ENCODE results near the gene TFPI. TPM values are rescaled to one million over a fixed set of nuclear protein-coding genes. Genes with fewer than 3 reads are reported as not detected.

Gene TFPI
- total RNA-seq, 1 donor from 2014 or later: 735 TPM

DNA sequence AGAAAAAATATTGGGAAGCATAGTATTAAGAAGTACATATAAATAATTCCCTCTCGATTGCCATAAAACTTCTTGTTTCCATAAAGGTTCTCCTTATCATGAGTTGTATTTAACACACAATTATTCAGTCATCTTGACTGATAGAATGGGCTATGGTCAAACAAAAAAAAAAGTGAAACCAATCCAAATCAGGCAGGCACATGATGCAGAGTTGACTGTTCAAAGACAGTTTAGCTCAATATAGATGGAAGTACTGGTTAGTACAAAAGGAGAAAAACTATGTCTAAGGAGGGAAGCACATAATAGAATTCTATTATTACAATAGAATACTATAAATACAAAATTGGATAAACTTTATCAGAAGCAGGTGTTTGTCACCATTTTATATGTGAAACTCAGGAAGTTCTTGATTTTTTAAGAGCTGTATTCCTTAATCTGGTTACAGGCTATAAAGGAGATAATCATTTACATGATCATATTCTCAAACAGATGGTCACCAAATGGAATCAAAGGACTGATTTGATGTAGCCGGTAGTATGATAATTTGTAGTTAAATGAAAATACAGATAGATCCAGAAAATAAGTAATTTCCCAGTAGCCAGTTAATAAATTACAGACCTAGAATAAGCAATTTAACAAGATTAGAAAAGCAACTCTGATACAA is 88.0 kb downstream of the TFPI start:
- H3K27me3 Mint-ChIP-seq (ENCODE audit: unreplicated experiment): no peaks in the 10 kb centered on the region
- TF ChIP-seq, protein P1, sequence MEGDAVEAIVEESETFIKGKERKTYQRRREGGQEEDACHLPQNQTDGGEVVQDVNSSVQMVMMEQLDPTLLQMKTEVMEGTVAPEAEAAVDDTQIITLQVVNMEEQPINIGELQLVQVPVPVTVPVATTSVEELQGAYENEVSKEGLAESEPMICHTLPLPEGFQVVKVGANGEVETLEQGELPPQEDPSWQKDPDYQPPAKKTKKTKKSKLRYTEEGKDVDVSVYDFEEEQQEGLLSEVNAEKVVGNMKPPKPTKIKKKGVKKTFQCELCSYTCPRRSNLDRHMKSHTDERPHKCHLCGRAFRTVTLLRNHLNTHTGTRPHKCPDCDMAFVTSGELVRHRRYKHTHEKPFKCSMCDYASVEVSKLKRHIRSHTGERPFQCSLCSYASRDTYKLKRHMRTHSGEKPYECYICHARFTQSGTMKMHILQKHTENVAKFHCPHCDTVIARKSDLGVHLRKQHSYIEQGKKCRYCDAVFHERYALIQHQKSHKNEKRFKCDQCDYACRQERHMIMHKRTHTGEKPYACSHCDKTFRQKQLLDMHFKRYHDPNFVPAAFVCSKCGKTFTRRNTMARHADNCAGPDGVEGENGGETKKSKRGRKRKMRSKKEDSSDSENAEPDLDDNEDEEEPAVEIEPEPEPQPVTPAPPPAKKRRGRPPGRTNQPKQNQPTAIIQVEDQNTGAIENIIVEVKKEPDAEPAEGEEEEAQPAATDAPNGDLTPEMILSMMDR (IDR thresholded peaks at IDR 0.05; ENCODE audit: unreplicated experiment): no peak
- H3K4me3 Mint-ChIP-seq (ENCODE audit: unreplicated experiment): no peak overlapping the region
- H3K9me3 Mint-ChIP-seq (ENCODE audit: unreplicated experiment): no peaks in the 10 kb centered on the region
- no peak for DNase-seq (ENCODE audit: low spot score)
- H3K36me3 Mint-ChIP-seq (ENCODE audit: low read depth, unreplicated experiment): peaks cover 8% of the 10 kb centered on the region
- no peak overlapping the region for H3K27ac Mint-ChIP-seq (ENCODE audit: unreplicated experiment)
- H3K4me1 Mint-ChIP-seq (ENCODE audit: unreplicated experiment): peaks cover 10% of the 10 kb centered on the region

- no peak for DNase-seq (ENCODE audit: low spot score)
- Mint-ChIP-seq H3K4me1 (ENCODE audit: unreplicated experiment) (peaks cover 20% of the 10 kb centered on the region), H3K9me3 (ENCODE audit: unreplicated experiment) (no peaks in the 10 kb centered on the region), H3K4me3 (ENCODE audit: unreplicated experiment) (peak overlapping the region; percentile 66), H3K27ac (ENCODE audit: unreplicated experiment) (peak overlapping the region; percentile 70), H3K36me3 (ENCODE audit: low read depth, unreplicated experiment) (peaks cover 3% of the 10 kb centered on the region), H3K27me3 (ENCODE audit: unreplicated experiment) (no peaks in the 10 kb centered on the region)
- TF ChIP-seq, protein P1 (IDR thresholded peaks at IDR 0.05; ENCODE audit: unreplicated experiment): no peak
Observed at GRCh38 chr2:187462839-187463238, 91.4 kb downstream of the TFPI start.

GRCh38 chr2:187461294-187462261 is 92.7 kb downstream of the TFPI start:
- Mint-ChIP-seq H3K9me3 (ENCODE audit: unreplicated experiment) (no peaks in the 10 kb centered on the region), H3K36me3 (ENCODE audit: low read depth, unreplicated experiment) (peaks cover 3% of the 10 kb centered on the region), H3K27me3 (ENCODE audit: unreplicated experiment) (no peaks in the 10 kb centered on the region), H3K4me1 (ENCODE audit: unreplicated experiment) (peaks cover 20% of the 10 kb centered on the region), H3K27ac (ENCODE audit: unreplicated experiment) (peak overlapping the region; percentile 77), H3K4me3 (ENCODE audit: unreplicated experiment) (peak overlapping the region; percentile 82)
- TF ChIP-seq, protein P1 (IDR thresholded peaks at IDR 0.05; ENCODE audit: unreplicated experiment): no peak
- peak; percentile 45 for DNase-seq (ENCODE audit: low spot score)

DNA sequence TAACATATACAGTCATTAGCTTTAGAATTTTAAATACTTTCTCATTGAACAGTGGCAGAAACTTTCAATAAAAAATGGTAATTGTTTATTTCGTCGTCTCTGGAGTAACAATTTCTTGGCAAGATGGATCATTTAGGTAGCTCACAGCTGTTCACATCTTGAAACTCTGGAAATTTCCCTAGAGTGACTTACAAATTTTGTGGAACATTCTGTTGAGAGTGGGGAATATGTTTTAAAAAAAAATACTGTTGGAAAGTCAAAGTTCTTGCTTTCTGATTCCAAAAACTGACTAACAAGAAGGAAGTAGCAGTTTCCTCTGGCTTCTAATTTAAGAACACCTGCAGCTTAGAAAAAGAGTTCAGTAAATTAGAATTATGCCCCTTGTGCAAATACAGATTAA is 95.0 kb downstream of the TFPI start:
- DNase-seq (ENCODE audit: low spot score): no peak
- Mint-ChIP-seq H3K27me3 (ENCODE audit: unreplicated experiment) (no peaks in the 10 kb centered on the region), H3K4me1 (ENCODE audit: unreplicated experiment) (peaks cover 20% of the 10 kb centered on the region), H3K4me3 (ENCODE audit: unreplicated experiment) (no peak overlapping the region), H3K9me3 (ENCODE audit: unreplicated experiment) (no peaks in the 10 kb centered on the region), H3K27ac (ENCODE audit: unreplicated experiment) (no peak overlapping the region), H3K36me3 (ENCODE audit: low read depth, unreplicated experiment) (no peaks in the 10 kb centered on the region)
- TF ChIP-seq, protein P1 (IDR thresholded peaks at IDR 0.05; ENCODE audit: unreplicated experiment): no peak
